Stimulated activated naive CD8-positive, alpha-beta T cell treated with anti-CD3 and anti-CD28 coated beads, Interleukin-15, Interleukin-2, amounts not matched to agents 100 U/mL and 50 U/mL, for 24 hours (primary cell): Measurements from ENCODE around the gene PAFAH1B1.
"Not testable (repeated sequence)": the region's sequence is repeated elsewhere in the genome, so short reads cannot be mapped to it uniquely, and the experiment has no call there.

Source experiments
- ATAC-seq: fragments of 150-1000 bp; cut with Tn5 transposase; one replicate; pipeline ENCODE4 v1.10.0; 2021
- DNase-seq: peaks from one replicate; pipeline ENCODE4 v3.0.0; 2021

The PAFAH1B1 gene

GRCh38 chr17:2592971-2593820, at the start of gene PAFAH1B1:
Gene PAFAH1B1, plus strand, starts transcription at chr17:2593654. Its CDS starts 44,635 bp downstream, at chr17:2638289.
- DNase-seq (peak; percentile 98), ATAC-seq (peak; percentile 86)

- no peak for DNase-seq
- no peak for ATAC-seq
Observed at GRCh38 chr17:2545393-2545792, 48.1 kb upstream of the PAFAH1B1 start.

- no peak for ATAC-seq
- no peak for DNase-seq
Observed at GRCh38 chr17:2547176-2547575, 46.3 kb upstream of the PAFAH1B1 start.

GRCh38 chr17:2548026-2548425, 45.4 kb upstream of the PAFAH1B1 start:
- not testable (repeated sequence) for ATAC-seq, DNase-seq

- DNase-seq (no peak), ATAC-seq (no peak)
Observed at GRCh38 chr17:2549392-2550211, 43.9 kb upstream of the PAFAH1B1 start.

GRCh38 chr17:2551493-2551892, 42.0 kb upstream of the PAFAH1B1 start:
- ATAC-seq (no peak), DNase-seq (no peak)

GRCh38 chr17:2551928-2552327, 41.5 kb upstream of the PAFAH1B1 start:
- ATAC-seq: no peak
- DNase-seq: no peak

GRCh38 chr17:2560658-2561057, 32.8 kb upstream of the PAFAH1B1 start:
- ATAC-seq: no peak
- no peak for DNase-seq

- no peak for ATAC-seq
- DNase-seq: peak; percentile 7
Observed at GRCh38 chr17:2562162-2562858, 31.1 kb upstream of the PAFAH1B1 start.

- no peak for ATAC-seq
- no peak for DNase-seq
Observed at GRCh38 chr17:2563061-2563460, 30.4 kb upstream of the PAFAH1B1 start.

GRCh38 chr17:2563543-2563942, 29.9 kb upstream of the PAFAH1B1 start:
- ATAC-seq (no peak), DNase-seq (no peak)

GRCh38 chr17:2564877-2565276, 28.6 kb upstream of the PAFAH1B1 start:
- ATAC-seq (no peak), DNase-seq (no peak)

GRCh38 chr17:2566056-2566455, 27.4 kb upstream of the PAFAH1B1 start:
- DNase-seq: no peak
- ATAC-seq: no peak

- DNase-seq: no peak
- no peak for ATAC-seq
Observed at GRCh38 chr17:2571523-2572303, 21.7 kb upstream of the PAFAH1B1 start.

GRCh38 chr17:2572304-2572609, 21.2 kb upstream of the PAFAH1B1 start:
- not testable (repeated sequence) for ATAC-seq, DNase-seq

GRCh38 chr17:2580151-2580550, 13.3 kb upstream of the PAFAH1B1 start:
- ATAC-seq (no peak), DNase-seq (no peak)

- DNase-seq: no peak
- ATAC-seq: no peak
Observed at GRCh38 chr17:2580661-2581060, 12.8 kb upstream of the PAFAH1B1 start.

- ATAC-seq (no peak), DNase-seq (no peak)
Observed at GRCh38 chr17:2582493-2582892, 11.0 kb upstream of the PAFAH1B1 start.

GRCh38 chr17:2591040-2591640, 2.3 kb upstream of the PAFAH1B1 start:
- no peak for ATAC-seq
- DNase-seq: no peak

- DNase-seq (peak; percentile 86), ATAC-seq (peak; percentile 63)
Observed at GRCh38 chr17:2593821-2594721, 617 bp downstream of the PAFAH1B1 start.
